CD4-positive, alpha-beta T cell treated with Interleukin-17A for 4 hours (primary cell): ENCODE measurements around the gene FBXO47.

ENCODE experiments used
- DNase-seq: peaks from one replicate; pipeline ENCODE4 v3.0.0-alpha.2; 2020; ENCODE audit warnings: mixed read lengths

The FBXO47 gene

GRCh38 chr17:38967290-38967738 is at the start of gene FBXO47:
Gene FBXO47 (minus strand): TSS chr17:38967403. CDS start chr17:38963025, 4,378 bp downstream.
- peak; percentile 89 for DNase-seq

GRCh38 chr17:39016193-39017153 is 49.3 kb upstream of the FBXO47 start:
- no peak for DNase-seq

- no peak for DNase-seq
Measured at GRCh38 chr17:39015546-39015935, 48.3 kb upstream of the FBXO47 start.

GRCh38 chr17:39014795-39015545 is 47.8 kb upstream of the FBXO47 start:
- DNase-seq: no peak

- DNase-seq: no peak
Measured at GRCh38 chr17:39014044-39014794, 47.0 kb upstream of the FBXO47 start.

GRCh38 chr17:39012725-39013124 is 45.5 kb upstream of the FBXO47 start:
- no peak for DNase-seq

- DNase-seq: no peak
Measured at GRCh38 chr17:39011907-39012468, 44.8 kb upstream of the FBXO47 start.

GRCh38 chr17:39009581-39010001 is 42.4 kb upstream of the FBXO47 start:
- DNase-seq: no peak

- no peak for DNase-seq
Measured at GRCh38 chr17:39008633-39009032, 41.4 kb upstream of the FBXO47 start.

- peak; percentile 69 for DNase-seq
Measured at GRCh38 chr17:39002991-39003715, 36.0 kb upstream of the FBXO47 start.

GRCh38 chr17:39001703-39002637 is 34.8 kb upstream of the FBXO47 start:
- no peak for DNase-seq

GRCh38 chr17:39000021-39000601 is 32.9 kb upstream of the FBXO47 start:
- no peak for DNase-seq

GRCh38 chr17:38996660-38997337 is 29.6 kb upstream of the FBXO47 start:
- no peak for DNase-seq

GRCh38 chr17:38994026-38994425 is 26.8 kb upstream of the FBXO47 start:
- no peak for DNase-seq

- no peak for DNase-seq
Measured at GRCh38 chr17:38984666-38985065, 17.5 kb upstream of the FBXO47 start.

GRCh38 chr17:38982858-38983746 is 15.9 kb upstream of the FBXO47 start:
- DNase-seq: peak; percentile 66

GRCh38 chr17:38981636-38982035 is 14.4 kb upstream of the FBXO47 start:
- no peak for DNase-seq

- DNase-seq: no peak
Measured at GRCh38 chr17:38980490-38981217, 13.5 kb upstream of the FBXO47 start.
